Prostate gland (tissue), 2 donors: ENCODE results near the gene GMPPB.

Experiments used
- CTCF ChIP-seq, 4 experiments: fragments of 200-600 bp in 2 of 4; fragments of 450-650 bp in 2 of 4; sonication (generic) in 2 of 4; IDR thresholded peaks; 1 replicate in 3 of 4; 2 replicates in 1 of 4; pipeline ENCODE4 v1.5.1; 2016 to 2019; ENCODE audit warnings: antibody characterized with exemption in 4 of 4, mild to moderate bottlenecking in 2 of 4, moderate library complexity in 2 of 4
- POLR2A ChIP-seq: fragments of 450-650 bp; IDR thresholded peaks from one replicate; pipeline ENCODE4 v1.6.1; 2016; ENCODE audit warnings: antibody characterized with exemption, mild to moderate bottlenecking

- TF ChIP-seq CTCF (IDR thresholded peaks at IDR 0.05), result no peak
- TF ChIP-seq POLR2A, result no peak
Observed at GRCh38 chr3:49703956-49704355, 19.8 kb downstream of the GMPPB start.
